Measurements from ENCODE around the gene HGD. TPM values are rescaled to one million over a fixed set of nuclear protein-coding genes. Genes with fewer than 3 reads are reported as not detected.
"Not testable (repeated sequence)": the region's sequence is repeated elsewhere in the genome, so short reads cannot be mapped to it uniquely, and the experiment has no call there.

The HGD gene
- total RNA-seq, 2 experiments from 2014 or later, result 0.12 TPM; not detected in 1

GRCh38 chr3:120646771-120647432 is 35.1 kb downstream of the HGD start:
- no peaks in the 10 kb centered on the region for H3K9me3 Mint-ChIP-seq
- H3K4me3 Mint-ChIP-seq, result no peak overlapping the region
- no peaks in the 10 kb centered on the region for H3K36me3 Mint-ChIP-seq
- intact Hi-C loops (cut with micrococcal nuclease), result no loop called here
- H3K4me1 Mint-ChIP-seq (ENCODE audit: low read depth), result no peaks in the 10 kb centered on the region
- ChIA-PET POLR2A (no interaction called here), CTCF (no interaction called here)
- H3K27ac Mint-ChIP-seq, result no peak overlapping the region
- no peak for DNase-seq
- no peaks in the 10 kb centered on the region for H3K27me3 Mint-ChIP-seq

GRCh38 chr3:120645083-120645845 is 36.8 kb downstream of the HGD start:
- H3K27me3 Mint-ChIP-seq, result no peaks in the 10 kb centered on the region
- H3K4me1 Mint-ChIP-seq (ENCODE audit: low read depth), result peaks cover 7% of the 10 kb centered on the region
- no peaks in the 10 kb centered on the region for H3K36me3 Mint-ChIP-seq
- ChIA-PET POLR2A (no interaction called here), CTCF (no interaction called here)
- DNase-seq, result no peak
- intact Hi-C loops (cut with micrococcal nuclease), result no loop called here
- H3K4me3 Mint-ChIP-seq, result no peak overlapping the region
- no peak overlapping the region for H3K27ac Mint-ChIP-seq
- no peaks in the 10 kb centered on the region for H3K9me3 Mint-ChIP-seq

- ChIA-PET CTCF (no interaction called here), POLR2A (no interaction called here)
- H3K27me3 Mint-ChIP-seq, result no peaks in the 10 kb centered on the region
- H3K36me3 Mint-ChIP-seq, result peaks cover 1% of the 10 kb centered on the region
- DNase-seq, result no peak
- intact Hi-C loops (cut with micrococcal nuclease), result no loop called here
- H3K4me3 Mint-ChIP-seq, result no peak overlapping the region
- peaks cover 12% of the 10 kb centered on the region for H3K4me1 Mint-ChIP-seq (ENCODE audit: low read depth)
- no peaks in the 10 kb centered on the region for H3K9me3 Mint-ChIP-seq
- no peak overlapping the region for H3K27ac Mint-ChIP-seq
Measured at GRCh38 chr3:120642368-120642948, 39.6 kb downstream of the HGD start.

- POLR2A ChIA-PET, result no interaction called here
- H3K27me3 Mint-ChIP-seq, result no peaks in the 10 kb centered on the region
- CTCF ChIA-PET, result no interaction called here
Measured at GRCh38 chr3:120641696-120642246, 40.3 kb downstream of the HGD start.

GRCh38 chr3:120640231-120640630 is 41.8 kb downstream of the HGD start:
- H3K27ac Mint-ChIP-seq, result no peak overlapping the region
- H3K27me3 Mint-ChIP-seq, result no peaks in the 10 kb centered on the region
- no peak for DNase-seq
- ChIA-PET CTCF (no interaction called here), POLR2A (no interaction called here)
- peaks cover 1% of the 10 kb centered on the region for H3K36me3 Mint-ChIP-seq
- no peaks in the 10 kb centered on the region for H3K9me3 Mint-ChIP-seq
- peaks cover 12% of the 10 kb centered on the region for H3K4me1 Mint-ChIP-seq (ENCODE audit: low read depth)
- intact Hi-C loops (cut with micrococcal nuclease), result no loop called here
- no peak overlapping the region for H3K4me3 Mint-ChIP-seq

More at GRCh38 chr3:120641696-120642246, 40.3 kb downstream of the HGD start:
- peaks cover 12% of the 10 kb centered on the region for H3K4me1 Mint-ChIP-seq (ENCODE audit: low read depth)
- no peak overlapping the region for H3K27ac Mint-ChIP-seq
- no peak for DNase-seq
- intact Hi-C loops (cut with micrococcal nuclease), result no loop called here
- H3K9me3 Mint-ChIP-seq, result no peaks in the 10 kb centered on the region
- peaks cover 1% of the 10 kb centered on the region for H3K36me3 Mint-ChIP-seq
- H3K4me3 Mint-ChIP-seq, result no peak overlapping the region

GRCh38 chr3:120638820-120639219 is 43.2 kb downstream of the HGD start:
- H3K9me3 Mint-ChIP-seq; H3K27ac Mint-ChIP-seq; H3K36me3 Mint-ChIP-seq; H3K4me3 Mint-ChIP-seq; H3K27me3 Mint-ChIP-seq; DNase-seq; intact Hi-C loops (cut with micrococcal nuclease); CTCF ChIA-PET; POLR2A ChIA-PET: not testable (repeated sequence)
- H3K4me1 Mint-ChIP-seq (ENCODE audit: low read depth), result peaks cover 12% of the 10 kb centered on the region

- intact Hi-C loops (cut with micrococcal nuclease), result no loop called here
- peaks cover 12% of the 10 kb centered on the region for H3K4me1 Mint-ChIP-seq (ENCODE audit: low read depth)
- DNase-seq, result no peak
- ChIA-PET POLR2A (no interaction called here), CTCF (no interaction called here)
- no peaks in the 10 kb centered on the region for H3K9me3 Mint-ChIP-seq
- no peak overlapping the region for H3K27ac Mint-ChIP-seq
- peaks cover 1% of the 10 kb centered on the region for H3K36me3 Mint-ChIP-seq
- no peaks in the 10 kb centered on the region for H3K27me3 Mint-ChIP-seq
- H3K4me3 Mint-ChIP-seq, result no peak overlapping the region
Measured at GRCh38 chr3:120637851-120638559, 44.0 kb downstream of the HGD start.

- POLR2A ChIA-PET, result no interaction called here
- no peak overlapping the region for H3K27ac Mint-ChIP-seq
- CTCF ChIA-PET, result no interaction called here
- H3K4me1 Mint-ChIP-seq (ENCODE audit: low read depth), result peaks cover 12% of the 10 kb centered on the region
- no peaks in the 10 kb centered on the region for H3K27me3 Mint-ChIP-seq
- intact Hi-C loops (cut with micrococcal nuclease), result no loop called here
- no peak for DNase-seq
- H3K36me3 Mint-ChIP-seq, result peaks cover 1% of the 10 kb centered on the region
- no peak overlapping the region for H3K4me3 Mint-ChIP-seq
- H3K9me3 Mint-ChIP-seq, result no peaks in the 10 kb centered on the region
Measured at GRCh38 chr3:120636795-120637401, 45.1 kb downstream of the HGD start.

- peaks cover 1% of the 10 kb centered on the region for H3K36me3 Mint-ChIP-seq
- ChIA-PET CTCF (no interaction called here), POLR2A (no interaction called here)
- H3K4me3 Mint-ChIP-seq, result no peak overlapping the region
- no peak for DNase-seq
- H3K27ac Mint-ChIP-seq, result no peak overlapping the region
- H3K27me3 Mint-ChIP-seq, result no peaks in the 10 kb centered on the region
- H3K9me3 Mint-ChIP-seq, result peaks cover 5% of the 10 kb centered on the region
- intact Hi-C loops (cut with micrococcal nuclease), result no loop called here
- H3K4me1 Mint-ChIP-seq (ENCODE audit: low read depth), result peaks cover under 1% of the 10 kb centered on the region
Measured at GRCh38 chr3:120634539-120634938, 47.5 kb downstream of the HGD start.

GRCh38 chr3:120625159-120625586 is 56.9 kb downstream of the HGD start:
- intact Hi-C loops (cut with micrococcal nuclease), result no loop called here
- Mint-ChIP-seq H3K36me3 (peaks cover 12% of the 10 kb centered on the region), H3K27me3 (peaks cover 2% of the 10 kb centered on the region), H3K9me3 (peaks cover 17% of the 10 kb centered on the region), H3K4me1 (ENCODE audit: low read depth) (no peaks in the 10 kb centered on the region), H3K27ac (no peak overlapping the region), H3K4me3 (no peak overlapping the region)
- ChIA-PET CTCF (no interaction called here), POLR2A (interaction anchor here (0.6 kb wide), 1 partner anchor 120 kb away, joined by 4 read pairs; no protein-coding TSS in a partner anchor)
- no peak for DNase-seq

- no peak overlapping the region for H3K4me3 Mint-ChIP-seq
- peaks cover 16% of the 10 kb centered on the region for H3K9me3 Mint-ChIP-seq
- DNase-seq, result no peak
- H3K36me3 Mint-ChIP-seq, result peaks cover 12% of the 10 kb centered on the region
- H3K4me1 Mint-ChIP-seq (ENCODE audit: low read depth), result no peaks in the 10 kb centered on the region
- POLR2A ChIA-PET, result no interaction called here
- intact Hi-C loops (cut with micrococcal nuclease), result no loop called here
- H3K27me3 Mint-ChIP-seq, result peaks cover 2% of the 10 kb centered on the region
- CTCF ChIA-PET, result no interaction called here
- no peak overlapping the region for H3K27ac Mint-ChIP-seq
Measured at GRCh38 chr3:120623727-120624093, 58.3 kb downstream of the HGD start.
